ENCODE measurements around the gene PTDSS2. TPM values are rescaled to one million over a fixed set of nuclear protein-coding genes. Genes with fewer than 3 reads are reported as not detected.
A peak's percentile ranks its signal among the peaks of the same experiment; 100 is the strongest.

Gene PTDSS2
- total RNA-seq, 1 donor from 2014 or later = 52.4 TPM

GRCh38 chr11:474914-475506 is 24.9 kb downstream of the PTDSS2 start:
- Mint-ChIP-seq H3K4me3 (no peak overlapping the region), H3K36me3 (ENCODE audit: low read depth) (no peaks in the 10 kb centered on the region), H3K4me1 (no peaks in the 10 kb centered on the region), H3K27ac (ENCODE audit: unreplicated experiment) (no peak overlapping the region), H3K27me3 (ENCODE audit: low read depth) (no peaks in the 10 kb centered on the region), H3K9me3 (no peaks in the 10 kb centered on the region)
- DNase-seq (ENCODE audit: low read depth, low spot score) = no peak
- no peak for TF ChIP-seq CTCF (conservative IDR thresholded peaks at IDR 0.05)

GRCh38 chr11:475941-476340 is 25.9 kb downstream of the PTDSS2 start:
- Mint-ChIP-seq H3K36me3 (ENCODE audit: low read depth) (peaks cover under 1% of the 10 kb centered on the region), H3K4me1 (no peaks in the 10 kb centered on the region), H3K4me3 (no peak overlapping the region), H3K27me3 (ENCODE audit: low read depth) (no peaks in the 10 kb centered on the region), H3K27ac (ENCODE audit: unreplicated experiment) (no peak overlapping the region), H3K9me3 (no peaks in the 10 kb centered on the region)
- no peak for TF ChIP-seq CTCF (conservative IDR thresholded peaks at IDR 0.05)
- no peak for DNase-seq (ENCODE audit: low read depth, low spot score)

- H3K36me3 Mint-ChIP-seq (ENCODE audit: low read depth) = peaks cover 5% of the 10 kb centered on the region
- no peaks in the 10 kb centered on the region for H3K4me1 Mint-ChIP-seq
- no peaks in the 10 kb centered on the region for H3K27me3 Mint-ChIP-seq (ENCODE audit: low read depth)
- TF ChIP-seq CTCF (conservative IDR thresholded peaks at IDR 0.05) = no peak
- H3K4me3 Mint-ChIP-seq = no peak overlapping the region
- H3K27ac Mint-ChIP-seq (ENCODE audit: unreplicated experiment) = no peak overlapping the region
- H3K9me3 Mint-ChIP-seq = no peaks in the 10 kb centered on the region
- no peak for DNase-seq (ENCODE audit: low read depth, low spot score)
Observed at GRCh38 chr11:476416-476815, 26.3 kb downstream of the PTDSS2 start.

- no peaks in the 10 kb centered on the region for H3K9me3 Mint-ChIP-seq
- no peak for TF ChIP-seq CTCF (conservative IDR thresholded peaks at IDR 0.05)
- peak overlapping the region; percentile 57 for H3K27ac Mint-ChIP-seq (ENCODE audit: unreplicated experiment)
- H3K36me3 Mint-ChIP-seq (ENCODE audit: low read depth) = peaks cover 7% of the 10 kb centered on the region
- H3K4me3 Mint-ChIP-seq = no peak overlapping the region
- no peak for DNase-seq (ENCODE audit: low read depth, low spot score)
- H3K27me3 Mint-ChIP-seq (ENCODE audit: low read depth) = no peaks in the 10 kb centered on the region
- no peaks in the 10 kb centered on the region for H3K4me1 Mint-ChIP-seq
Observed at GRCh38 chr11:477052-477715, 27.1 kb downstream of the PTDSS2 start.

GRCh38 chr11:479311-479710 is 29.2 kb downstream of the PTDSS2 start:
- no peaks in the 10 kb centered on the region for H3K4me1 Mint-ChIP-seq
- H3K36me3 Mint-ChIP-seq (ENCODE audit: low read depth) = peaks cover 22% of the 10 kb centered on the region
- H3K9me3 Mint-ChIP-seq = peaks cover 3% of the 10 kb centered on the region
- no peak for TF ChIP-seq CTCF (conservative IDR thresholded peaks at IDR 0.05)
- no peak overlapping the region for H3K4me3 Mint-ChIP-seq
- no peaks in the 10 kb centered on the region for H3K27me3 Mint-ChIP-seq (ENCODE audit: low read depth)
- H3K27ac Mint-ChIP-seq (ENCODE audit: unreplicated experiment) = no peak overlapping the region
- no peak for DNase-seq (ENCODE audit: low read depth, low spot score)

All from neural crest cell (in vitro differentiated cells).